ENCODE measurements around the gene TMEM74B. TPM values are rescaled to one million over a fixed set of nuclear protein-coding genes. Genes with fewer than 3 reads are reported as not detected.

Gene TMEM74B
- total and polyA plus RNA-seq, 2 of the 8 experiments (the other 6 are each of a cell fraction or from before 2014, with no cell fraction given) = 4.0 to 6.4 TPM

DNA sequence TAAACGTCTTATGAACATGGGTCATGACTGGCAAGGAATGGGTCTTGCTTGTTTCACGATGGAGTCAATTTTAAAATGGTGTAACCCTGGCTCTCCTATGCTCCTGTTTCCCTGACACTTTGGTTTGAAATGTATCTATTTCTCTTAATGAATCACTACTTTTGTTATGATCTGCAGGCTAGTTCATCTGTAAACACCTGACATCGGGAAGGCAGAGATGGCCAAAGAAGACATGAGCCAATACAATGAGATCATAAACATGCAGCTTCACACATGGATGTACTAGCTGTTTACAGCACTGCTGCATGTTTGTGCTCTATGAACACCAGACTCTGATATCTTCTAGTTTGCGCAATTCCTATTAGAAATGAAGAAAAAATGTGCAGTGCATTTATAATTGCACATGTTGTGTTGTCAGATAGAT lies 30.1 kb upstream of the TMEM74B start:
- Histone ChIP-seq H3K14ac (ENCODE audit: insufficient read length) (no peak overlapping the region), H2BK15ac (ENCODE audit: low read length) (no peak overlapping the region), H3K27ac (ENCODE audit: low read depth, low read length) (no peak overlapping the region), H3K79me1 (ENCODE audit: low read depth, low read length) (no peaks in the 10 kb centered on the region), H3K4ac (replicated peaks; ENCODE audit: insufficient read length, low read depth, low read length) (no peak overlapping the region), H3K4me1 (replicated peaks in 1 of 4; ENCODE audit: control insufficient read depth in 3 of 4, insufficient read depth in 4 of 4, low read length in 3 of 4) (peaks cover 0 to 10% (median 0%) of the 10 kb centered on the region in 4 experiments; a peak in 3 of 7 replicates), H3K23ac (ENCODE audit: insufficient read length) (no peak overlapping the region), H3K4me2 (ENCODE audit: insufficient read depth in 1 of 2, low read depth in 2 of 2, low read length in 2 of 2) (no peak overlapping the region), H2BK5ac (ENCODE audit: low read depth, low read length) (no peak overlapping the region), H2BK20ac (ENCODE audit: low read length) (no peak overlapping the region), H2BK120ac (replicated peaks; ENCODE audit: low read depth, low read length) (no peak overlapping the region), H3K36me3 (ENCODE audit: control insufficient read depth in 2 of 4, insufficient read depth in 4 of 4, low read length in 3 of 4) (no peaks in the 10 kb centered on the region), H4K91ac (replicated peaks; ENCODE audit: insufficient read length, low read length) (no peak overlapping the region), H3K9me3 (ENCODE audit: insufficient read depth in 2 of 2, low read depth in 1 of 2, low read length in 1 of 2) (no peaks in the 10 kb centered on the region), H3K18ac (ENCODE audit: extremely low read depth, low read length) (no peak overlapping the region), H3K79me2 (ENCODE audit: control insufficient read depth in 1 of 2, insufficient read depth in 2 of 2, low read length in 2 of 2) (no peaks in the 10 kb centered on the region), H3K4me3 (ENCODE audit: extremely low read depth in 1 of 4, insufficient read depth in 2 of 4, low read depth in 3 of 4, low read length in 4 of 4) (no peak overlapping the region), H3K56ac (replicated peaks; ENCODE audit: insufficient read length, low read depth, low read length) (no peak overlapping the region), H2AK5ac (ENCODE audit: low read depth, low read length) (no peak overlapping the region), H2BK12ac (ENCODE audit: low read depth, low read length) (no peak overlapping the region), H4K20me1 (replicated peaks in 1 of 2; ENCODE audit: control insufficient read depth in 1 of 2, insufficient read depth in 2 of 2, low read length in 2 of 2) (no peaks in the 10 kb centered on the region), H3K9ac (replicated peaks in 1 of 4; ENCODE audit: extremely low read depth in 1 of 4, low read depth in 3 of 4, low read length in 3 of 4) (no peak overlapping the region), H2AFZ (ENCODE audit: low read length) (no peak overlapping the region), H3K27me3 (replicated peaks in 1 of 4; ENCODE audit: control insufficient read depth in 3 of 4, extremely low read depth in 1 of 4, insufficient read depth in 3 of 4, low read length in 3 of 4) (0 out of 7 replicates have a peak, but pooled peaks cover 0 to 3% (median 0%) of the 10 kb centered on the region in 4 experiments), H4K5ac (ENCODE audit: insufficient read length, low read depth, low read length) (no peak overlapping the region), H3K23me2 (ENCODE audit: low read depth, low read length) (no peaks in the 10 kb centered on the region), H4K8ac (ENCODE audit: extremely low read depth, insufficient read depth, low read length) (no peak overlapping the region)
- 91% methylated on average over 4 of the region's 4 CpGs; no CpG with 5 or more reads in 1 of the 2 experiments for WGBS, 2 experiments (ENCODE audit: extremely low coverage in 1 of 2, insufficient coverage in 1 of 2, insufficient read length in 1 of 2, insufficient replicate concordance in 2 of 2, low coverage in 1 of 2, low lambda C conversion rate in 2 of 2, missing lambda C conversion rate in 1 of 2)
- FAIRE-seq = no peak
- TF ChIP-seq ASH2L (IDR thresholded peaks at IDR 0.05; ENCODE audit: low read length) (no peak), TEAD4 (IDR thresholded peaks at IDR 0.05; ENCODE audit: low read depth, low read length) (no peak), CREB1 (IDR thresholded peaks at IDR 0.05) (no peak), RXRA (IDR thresholded peaks at IDR 0.05; ENCODE audit: insufficient read depth, low read depth, low read length) (no peak), SP2 (IDR thresholded peaks at IDR 0.05; ENCODE audit: low read length) (no peak), CBX8 (IDR thresholded peaks at IDR 0.05; ENCODE audit: borderline replicate concordance, low read depth, low read length) (no peak), BCL11A (IDR thresholded peaks at IDR 0.05; ENCODE audit: low read depth in 2 of 2, low read length in 2 of 2) (no peak), SRF (IDR thresholded peaks at IDR 0.05; ENCODE audit: low read depth, low read length) (no peak), CHD2 (IDR thresholded peaks at IDR 0.05; ENCODE audit: low read length) (no peak), YY1 (IDR thresholded peaks at IDR 0.05; ENCODE audit: low read depth, low read length) (no peak), SIRT6 (IDR thresholded peaks at IDR 0.05; ENCODE audit: low read length) (no peak), POLR2AphosphoS5 (IDR thresholded peaks at IDR 0.05; ENCODE audit: low read depth, low read length) (no peak), EP300 (IDR thresholded peaks at IDR 0.05; ENCODE audit: borderline replicate concordance in 1 of 2, low read depth in 2 of 2, low read length in 2 of 2) (no peak), TAF1 (IDR thresholded peaks at IDR 0.05; ENCODE audit: low read depth, low read length) (no peak), ZNF274 (IDR thresholded peaks at IDR 0.05; ENCODE audit: borderline replicate concordance, extremely low read depth, low read length) (no peak)
- TF ChIP-seq, protein P1, sequence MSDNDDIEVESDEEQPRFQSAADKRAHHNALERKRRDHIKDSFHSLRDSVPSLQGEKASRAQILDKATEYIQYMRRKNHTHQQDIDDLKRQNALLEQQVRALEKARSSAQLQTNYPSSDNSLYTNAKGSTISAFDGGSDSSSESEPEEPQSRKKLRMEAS (IDR thresholded peaks at IDR 0.05) = no peak
- POLR2A ChIA-PET (ENCODE audit: partially characterized antibody) = no interaction called here
- DNase-seq (ENCODE audit: low read depth in 1 of 2, low spot score in 2 of 2) = no peak
- CTCF ChIA-PET (ENCODE audit: partially characterized antibody) = interaction anchor here (0.7 kb wide), 1 partner anchor 520 kb away, joined by 3 read pairs; no protein-coding TSS in a partner anchor
